ENCODE measurements around the gene NACA2.
"Not testable (repeated sequence)": the region's sequence is repeated elsewhere in the genome, so short reads cannot be mapped to it uniquely, and the experiment has no call there.

The NACA2 gene

GRCh38 chr17:61598014-61598413, 7.0 kb upstream of the NACA2 start:
- DNase-seq = no peak

- no peak for DNase-seq
Observed at GRCh38 chr17:61597607-61598006, 6.6 kb upstream of the NACA2 start.

GRCh38 chr17:61595418-61596186, 4.6 kb upstream of the NACA2 start:
- DNase-seq = no peak

- DNase-seq = no peak
Observed at GRCh38 chr17:61594294-61594825, 3.3 kb upstream of the NACA2 start.

- no peak for DNase-seq
Observed at GRCh38 chr17:61593426-61593825, 2.4 kb upstream of the NACA2 start.

- DNase-seq = no peak
Observed at GRCh38 chr17:61591930-61592329, 911 bp upstream of the NACA2 start.

GRCh38 chr17:61589990-61590389, 1.0 kb downstream of the NACA2 start:
- no peak for DNase-seq

GRCh38 chr17:61587807-61588660, 3.0 kb downstream of the NACA2 start:
- DNase-seq = no peak

GRCh38 chr17:61587242-61587641, 3.8 kb downstream of the NACA2 start:
- no peak for DNase-seq

GRCh38 chr17:61586622-61587021, 4.4 kb downstream of the NACA2 start:
- not testable (repeated sequence) for DNase-seq

- no peak for DNase-seq
Observed at GRCh38 chr17:61586031-61586566, 4.9 kb downstream of the NACA2 start.

GRCh38 chr17:61584866-61585265, 6.2 kb downstream of the NACA2 start:
- DNase-seq = no peak

GRCh38 chr17:61584266-61584665, 6.8 kb downstream of the NACA2 start:
- DNase-seq = no peak

- DNase-seq = no peak
Observed at GRCh38 chr17:61583660-61584264, 7.3 kb downstream of the NACA2 start.

GRCh38 chr17:61583242-61583641, 7.8 kb downstream of the NACA2 start:
- DNase-seq = no peak

GRCh38 chr17:61582593-61582992, 8.4 kb downstream of the NACA2 start:
- no peak for DNase-seq

- no peak for DNase-seq
Observed at GRCh38 chr17:61581611-61582349, 9.2 kb downstream of the NACA2 start.

GRCh38 chr17:61580502-61580901, 10.5 kb downstream of the NACA2 start:
- DNase-seq = no peak

GRCh38 chr17:61579961-61580360, 11.1 kb downstream of the NACA2 start:
- DNase-seq = no peak

GRCh38 chr17:61579347-61579746, 11.7 kb downstream of the NACA2 start:
- DNase-seq = no peak

- DNase-seq = no peak
Observed at GRCh38 chr17:61578645-61579044, 12.4 kb downstream of the NACA2 start.

GRCh38 chr17:61575983-61576382, 15.0 kb downstream of the NACA2 start:
- DNase-seq = no peak

Data from activated naive CD4-positive, alpha-beta T cell treated with anti-CD3 and anti-CD28 coated beads, Interleukin-2, amount 50 U/mL, for 16 hours (primary cell).